ENCODE data around the gene NEK11. TPM values are rescaled to one million over a fixed set of nuclear protein-coding genes. Genes with fewer than 3 reads are reported as not detected.
A peak's percentile ranks its signal among the peaks of the same experiment; 100 is the strongest.

NEK11 gene
- total and polyA plus RNA-seq, 12 donors = 5.2 to 19.8 (median 9.8) TPM

- 69 to 77% (median 74%) methylated on average over 6 of the region's 6 CpGs for WGBS, 4 donors
Measured at GRCh38 chr3:131178710-131179375, 152.2 kb downstream of the NEK11 start.

GRCh38 chr3:131192701-131193100 is 166.0 kb downstream of the NEK11 start:
- 79 to 90% (median 81%) methylated on average over 4 of the region's 4 CpGs for WGBS, 4 donors
- no peak for DNase-seq
- Histone ChIP-seq H3K9me3 (replicated peaks in 1 of 3) (no peaks in the 10 kb centered on the region), H3K36me3 (replicated peaks in 1 of 2) (no peaks in the 10 kb centered on the region), H3K4me3 (no peak overlapping the region), H3K27me3 (no peaks in the 10 kb centered on the region), H3K4me1 (replicated peaks in 1 of 2) (peaks cover 0 to 4% of the 10 kb centered on the region in 2 donors), H3K27ac (no peak overlapping the region)
- TF ChIP-seq CTCF (IDR thresholded peaks at IDR 0.05) = no peak
- no peak for TF ChIP-seq POLR2A (IDR thresholded peaks at IDR 0.05)
- intact Hi-C loops (cut with DNase I) = no loop called here

More at GRCh38 chr3:131178710-131179375, 152.2 kb downstream of the NEK11 start:
- TF ChIP-seq CTCF (IDR thresholded peaks at IDR 0.05) = no peak
- no peak for TF ChIP-seq POLR2A (IDR thresholded peaks at IDR 0.05)
- Histone ChIP-seq H3K9me3 (replicated peaks in 1 of 3) (no peaks in the 10 kb centered on the region), H3K4me3 (no peak overlapping the region), H3K4me1 (replicated peaks in 1 of 2) (no peaks in the 10 kb centered on the region), H3K27ac (no peak overlapping the region), H3K27me3 (no peaks in the 10 kb centered on the region), H3K36me3 (replicated peaks in 1 of 2) (no peaks in the 10 kb centered on the region)
- intact Hi-C loops (cut with DNase I) = no loop called here
- peak in 3 of 7 donors; percentile 21 to 54 (median 25) for DNase-seq

- no peaks in the 10 kb centered on the region for H3K27me3 ChIP-seq
- no peak overlapping the region for H3K27ac ChIP-seq
- intact Hi-C loops (cut with DNase I) = no loop called here
- no peaks in the 10 kb centered on the region for H3K9me3 ChIP-seq (replicated peaks in 1 of 3)
- TF ChIP-seq CTCF (IDR thresholded peaks at IDR 0.05) = peak in 5 of 6 experiments; percentile 25 to 38 (median 31)
- TF ChIP-seq POLR2A (IDR thresholded peaks at IDR 0.05) = no peak
- no peaks in the 10 kb centered on the region for H3K36me3 ChIP-seq (replicated peaks in 1 of 2)
- H3K4me3 ChIP-seq = no peak overlapping the region
- peaks cover 0 to 4% of the 10 kb centered on the region in 2 donors for H3K4me1 ChIP-seq (replicated peaks in 1 of 2)
- WGBS, 4 donors = 27 to 35% (median 32%) methylated on average over 1 of the region's 1 CpG
- DNase-seq = no peak
Measured at GRCh38 chr3:131193641-131194238, 167.1 kb downstream of the NEK11 start.

GRCh38 chr3:131194816-131195215 is 168.1 kb downstream of the NEK11 start:
- TF ChIP-seq CTCF (IDR thresholded peaks at IDR 0.05) (no peak), POLR2A (IDR thresholded peaks at IDR 0.05) (no peak)
- H3K36me3 ChIP-seq (replicated peaks in 1 of 2) = no peaks in the 10 kb centered on the region
- H3K27me3 ChIP-seq = no peaks in the 10 kb centered on the region
- intact Hi-C loops (cut with DNase I) = no loop called here
- no peak for DNase-seq
- H3K27ac ChIP-seq = no peak overlapping the region
- no peaks in the 10 kb centered on the region for H3K9me3 ChIP-seq (replicated peaks in 1 of 3)
- 88 to 96% (median 94%) methylated on average over 4 of the region's 4 CpGs for WGBS, 4 donors
- H3K4me3 ChIP-seq = no peak overlapping the region
- H3K4me1 ChIP-seq (replicated peaks in 1 of 2) = peaks cover 0 to 4% of the 10 kb centered on the region in 2 donors
